GM12801 (cell line): Measurements from ENCODE around the gene PCDHB14.
"Not testable (repeated sequence)": the region's sequence is repeated elsewhere in the genome, so short reads cannot be mapped to it uniquely, and the experiment has no call there.

Source experiments
- TF ChIP-seq, protein P1 (sequence below): IDR thresholded peaks from one replicate; pipeline ENCODE4 v1.5.1; 2011; ENCODE audit warnings: control low read depth; ENCODE audit not compliant: insufficient read length; ENCODE audit errors: extremely low read depth

PCDHB14 gene

DNA sequence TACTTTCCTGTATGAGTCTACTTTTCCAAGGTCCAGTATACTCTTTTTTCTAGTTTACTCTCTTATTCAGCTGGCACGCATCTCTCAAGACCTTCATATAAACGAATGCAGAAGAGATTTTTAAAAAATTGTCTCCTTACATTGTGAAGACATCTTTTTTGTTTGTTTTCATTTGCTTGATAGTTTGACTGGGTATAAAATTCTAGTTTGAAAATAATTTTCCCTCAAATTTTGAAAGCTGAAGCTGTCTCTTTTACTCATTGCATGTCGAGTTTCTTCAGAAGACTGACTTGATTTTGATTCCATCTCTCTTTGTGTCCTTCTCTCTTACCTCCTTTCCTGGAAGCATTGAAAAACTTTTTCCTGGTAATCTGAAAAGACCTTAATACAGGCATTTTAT lies 26.8 kb upstream of the PCDHB14 start:
- TF ChIP-seq, protein P1, sequence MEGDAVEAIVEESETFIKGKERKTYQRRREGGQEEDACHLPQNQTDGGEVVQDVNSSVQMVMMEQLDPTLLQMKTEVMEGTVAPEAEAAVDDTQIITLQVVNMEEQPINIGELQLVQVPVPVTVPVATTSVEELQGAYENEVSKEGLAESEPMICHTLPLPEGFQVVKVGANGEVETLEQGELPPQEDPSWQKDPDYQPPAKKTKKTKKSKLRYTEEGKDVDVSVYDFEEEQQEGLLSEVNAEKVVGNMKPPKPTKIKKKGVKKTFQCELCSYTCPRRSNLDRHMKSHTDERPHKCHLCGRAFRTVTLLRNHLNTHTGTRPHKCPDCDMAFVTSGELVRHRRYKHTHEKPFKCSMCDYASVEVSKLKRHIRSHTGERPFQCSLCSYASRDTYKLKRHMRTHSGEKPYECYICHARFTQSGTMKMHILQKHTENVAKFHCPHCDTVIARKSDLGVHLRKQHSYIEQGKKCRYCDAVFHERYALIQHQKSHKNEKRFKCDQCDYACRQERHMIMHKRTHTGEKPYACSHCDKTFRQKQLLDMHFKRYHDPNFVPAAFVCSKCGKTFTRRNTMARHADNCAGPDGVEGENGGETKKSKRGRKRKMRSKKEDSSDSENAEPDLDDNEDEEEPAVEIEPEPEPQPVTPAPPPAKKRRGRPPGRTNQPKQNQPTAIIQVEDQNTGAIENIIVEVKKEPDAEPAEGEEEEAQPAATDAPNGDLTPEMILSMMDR: no peak

DNA sequence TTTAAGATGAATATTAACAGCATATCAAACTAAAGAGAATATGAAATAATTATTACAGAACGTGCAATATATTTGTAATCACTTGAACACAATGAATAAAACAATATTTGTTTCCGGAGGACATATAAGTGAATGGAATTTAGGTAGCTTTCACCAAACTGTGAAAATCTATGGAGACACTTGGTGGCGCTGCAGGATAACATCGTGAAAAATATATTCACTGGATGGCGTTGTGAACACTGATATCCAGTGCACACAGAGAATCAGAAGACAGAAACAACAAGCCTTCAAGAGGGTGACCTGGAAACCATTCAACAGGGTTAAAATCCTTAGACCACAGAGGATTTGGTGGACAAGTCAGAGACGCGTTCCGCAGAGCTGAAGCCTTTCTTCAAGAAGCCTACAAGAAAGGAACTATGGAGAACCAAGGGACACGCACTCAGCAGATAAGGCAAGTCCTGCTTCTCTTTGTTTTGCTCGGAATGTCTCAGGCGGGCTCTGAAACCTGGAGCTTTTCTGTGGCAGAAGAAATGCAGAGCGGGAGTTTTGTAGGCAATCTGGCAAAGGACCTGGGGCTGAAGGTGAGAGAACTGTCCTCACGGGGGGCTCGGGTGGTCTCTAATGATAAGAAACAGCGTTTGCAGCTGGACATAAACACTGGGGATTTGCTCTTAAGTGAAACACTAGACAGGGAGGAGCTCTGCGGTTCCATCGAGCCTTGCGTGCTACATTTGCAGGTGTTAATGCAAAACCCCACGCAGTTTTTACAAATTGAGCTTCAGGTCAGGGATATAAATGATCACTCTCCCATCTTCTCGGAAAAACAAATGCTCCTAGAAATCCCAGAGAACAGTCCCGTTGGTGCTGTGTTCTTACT lies 23.5 kb upstream of the PCDHB14 start, which contains the start of gene PCDHB11:
PCDHB11 (plus strand) TSS at position 269 of the 877 bp plus-strand sequence; CDS start at position 417, 148 bp downstream.
- TF ChIP-seq, protein P1: no peak

DNA sequence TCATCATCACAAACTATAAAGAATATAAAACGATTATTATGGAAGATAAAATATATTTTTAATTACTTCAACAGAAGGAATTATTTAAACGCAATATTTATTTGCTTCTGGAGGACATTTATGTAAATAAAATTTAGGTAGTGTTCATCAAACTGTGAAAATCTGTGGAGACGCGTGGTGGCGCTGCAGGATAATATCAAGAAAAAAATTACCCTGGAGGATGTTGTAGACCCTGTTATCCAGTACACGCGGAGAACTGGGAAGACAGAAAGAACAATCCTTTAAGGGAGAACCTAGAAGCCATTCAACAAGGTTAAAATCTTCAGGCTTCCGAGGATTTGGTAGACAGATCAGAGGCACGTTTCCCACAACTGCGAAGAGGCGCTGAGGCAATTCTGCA lies 14.7 kb upstream of the PCDHB14 start, which contains the start of gene PCDHB12:
PCDHB12 (plus strand) TSS at position 242 of the 400 bp plus-strand sequence. CDS start 189 bp downstream, outside the sequence.
- TF ChIP-seq, protein P1: no peak

DNA sequence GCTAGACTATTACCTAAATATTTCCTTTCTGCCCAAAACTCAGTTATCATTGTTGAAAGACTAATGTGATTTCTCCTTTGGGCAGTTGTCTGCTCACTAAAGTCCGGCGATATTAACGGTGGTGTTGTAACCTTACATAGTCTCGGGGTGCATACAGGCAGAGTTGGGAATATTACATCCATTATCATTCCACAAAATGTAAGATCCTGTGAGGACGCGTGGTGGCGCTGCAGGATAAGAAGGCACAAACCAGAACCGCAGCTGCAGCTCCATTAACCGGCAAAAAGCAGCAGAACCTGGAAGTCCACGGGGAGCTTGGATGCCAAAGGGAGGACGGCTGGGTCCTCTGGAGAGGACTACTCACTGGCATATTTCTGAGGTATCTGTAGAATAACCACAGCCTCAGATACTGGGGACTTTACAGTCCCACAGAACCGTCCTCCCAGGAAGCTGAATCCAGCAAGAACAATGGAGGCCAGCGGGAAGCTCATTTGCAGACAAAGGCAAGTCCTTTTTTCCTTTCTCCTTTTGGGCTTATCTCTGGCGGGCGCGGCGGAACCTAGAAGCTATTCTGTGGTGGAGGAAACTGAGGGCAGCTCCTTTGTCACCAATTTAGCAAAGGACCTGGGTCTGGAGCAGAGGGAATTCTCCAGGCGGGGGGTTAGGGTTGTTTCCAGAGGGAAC lies 9.3 kb upstream of the PCDHB14 start, which contains the start of gene PCDHB13:
PCDHB13 (plus strand) TSS at position 264 of the 684 bp plus-strand sequence; CDS start at position 469, 205 bp downstream.
- TF ChIP-seq, protein P1: not testable (repeated sequence)

DNA sequence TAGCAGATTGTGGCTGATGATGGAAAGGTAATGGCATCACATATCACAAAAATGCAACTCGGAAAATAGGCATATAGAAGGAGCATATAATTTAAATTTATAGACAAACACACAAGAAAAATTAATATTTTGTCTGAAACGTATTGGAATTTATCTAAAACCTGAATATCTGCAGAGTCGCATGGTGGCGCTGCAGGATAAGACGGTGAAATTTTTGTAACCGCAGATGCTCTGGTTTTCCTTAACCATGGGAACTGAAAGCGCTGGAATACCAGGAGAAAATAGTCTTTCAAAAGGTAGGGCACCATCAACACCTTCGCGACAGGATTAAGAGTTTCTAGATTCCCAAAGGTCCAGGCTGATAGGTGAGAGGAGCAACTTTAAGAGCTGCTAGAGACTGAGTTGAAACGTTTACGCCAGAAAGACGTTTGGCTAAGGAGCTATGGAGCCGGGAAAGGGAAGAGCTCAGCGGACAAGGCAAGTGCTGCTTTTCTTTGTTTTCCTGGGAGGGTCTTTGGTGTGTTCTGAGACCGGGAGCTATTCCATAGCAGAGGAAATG lies 11.0 kb downstream of the PCDHB14 start:
- TF ChIP-seq, protein P1: no peak

DNA sequence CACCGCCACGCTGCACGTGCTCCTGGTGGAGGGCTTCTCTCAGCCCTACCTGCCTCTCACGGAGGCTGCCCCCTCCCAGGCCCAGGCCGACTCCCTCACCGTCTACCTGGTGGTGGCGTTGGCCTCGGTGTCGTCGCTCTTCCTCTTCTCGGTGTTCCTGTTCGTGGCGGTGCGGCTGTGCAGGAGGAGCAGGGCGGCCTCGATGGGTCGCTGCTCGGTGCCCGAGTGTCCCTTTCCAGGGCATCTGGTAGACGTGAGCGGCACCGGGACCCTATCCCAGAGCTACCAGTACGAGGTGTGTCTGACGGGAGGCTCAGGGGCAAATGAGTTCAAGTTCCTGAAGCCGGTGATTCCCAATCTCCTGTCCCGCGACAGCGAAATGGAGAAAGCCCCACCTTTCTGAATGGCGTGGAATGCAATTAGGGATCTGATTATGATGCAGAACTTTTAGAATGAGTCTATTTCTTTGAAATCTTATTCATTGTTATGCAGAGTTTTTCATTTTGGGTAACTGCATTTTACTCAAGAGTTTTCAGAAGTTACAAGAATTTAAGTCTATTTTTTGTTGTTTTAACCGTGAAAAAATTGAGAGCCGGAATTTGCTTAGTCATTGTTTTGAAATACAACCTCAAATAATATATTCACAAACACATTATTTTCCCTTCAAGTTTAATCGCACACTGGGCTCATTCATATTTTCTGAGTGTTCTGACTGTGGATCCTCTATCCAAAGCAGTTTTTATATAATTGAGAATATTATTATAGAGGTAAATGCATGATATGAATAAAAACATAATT lies 13.6 kb downstream of the PCDHB14 start:
- TF ChIP-seq, protein P1: no peak
